GM21723 (cell line): Measurements from ENCODE around the gene CABLES1.
"Not testable (repeated sequence)": the region's sequence is repeated elsewhere in the genome, so short reads cannot be mapped to it uniquely, and the experiment has no call there.

Experiments
- ATAC-seq: cut with Tn5 transposase; IDR thresholded peaks from one replicate; pipeline ENCODE4 v1.9.1; 2021; ENCODE audit warnings: mild to moderate bottlenecking, moderate library complexity; ENCODE audit not compliant: unreplicated experiment

The CABLES1 gene

DNA sequence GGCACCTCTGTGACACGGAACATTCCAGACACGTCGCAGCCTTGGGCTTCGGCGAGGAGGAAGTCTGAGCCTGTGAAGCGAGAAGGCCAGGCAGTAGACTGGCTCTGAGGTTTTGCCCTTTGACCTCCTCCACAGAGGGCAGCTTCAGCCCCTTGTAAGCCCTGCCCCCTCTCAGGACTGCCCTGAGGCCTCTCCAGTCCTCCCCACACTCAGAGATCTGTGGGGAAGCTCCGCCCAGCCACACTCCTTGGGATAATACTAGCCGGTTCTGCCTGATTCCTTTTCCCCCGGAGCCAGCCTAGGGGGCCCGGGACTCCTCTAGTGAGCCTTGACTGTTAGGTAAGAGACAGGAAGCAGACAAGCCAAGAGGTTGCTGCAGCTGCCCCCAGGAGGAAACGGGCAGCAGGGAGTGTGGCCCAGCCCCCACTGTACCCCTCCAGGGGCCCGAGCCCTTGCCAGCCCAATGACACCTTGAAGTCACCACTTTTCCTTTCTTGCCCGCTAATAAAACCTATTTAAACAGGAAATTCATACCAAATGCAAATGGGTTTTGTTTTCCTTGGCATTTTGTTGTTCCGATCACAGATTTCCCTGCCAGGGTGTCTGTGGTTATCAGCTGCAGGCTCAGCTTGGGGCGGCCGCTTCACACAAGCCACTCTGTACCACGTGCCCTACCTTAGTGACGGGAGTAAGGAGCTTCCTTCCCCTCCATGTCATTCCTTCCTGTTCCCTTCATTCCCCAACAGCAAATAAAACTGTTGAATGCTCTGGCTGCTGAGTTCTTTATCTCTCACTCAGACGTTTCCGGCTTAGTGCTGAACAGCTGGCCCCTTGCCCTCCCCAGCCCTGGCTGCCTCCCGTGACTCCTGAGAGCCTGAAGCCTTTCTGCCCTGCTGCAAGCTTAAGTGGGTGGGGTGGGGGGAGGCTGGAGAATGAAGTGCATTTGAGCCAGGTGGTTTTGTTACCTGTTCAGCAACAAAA is 124.7 kb downstream of the CABLES1 start:
- ATAC-seq: peak; percentile 67

DNA sequence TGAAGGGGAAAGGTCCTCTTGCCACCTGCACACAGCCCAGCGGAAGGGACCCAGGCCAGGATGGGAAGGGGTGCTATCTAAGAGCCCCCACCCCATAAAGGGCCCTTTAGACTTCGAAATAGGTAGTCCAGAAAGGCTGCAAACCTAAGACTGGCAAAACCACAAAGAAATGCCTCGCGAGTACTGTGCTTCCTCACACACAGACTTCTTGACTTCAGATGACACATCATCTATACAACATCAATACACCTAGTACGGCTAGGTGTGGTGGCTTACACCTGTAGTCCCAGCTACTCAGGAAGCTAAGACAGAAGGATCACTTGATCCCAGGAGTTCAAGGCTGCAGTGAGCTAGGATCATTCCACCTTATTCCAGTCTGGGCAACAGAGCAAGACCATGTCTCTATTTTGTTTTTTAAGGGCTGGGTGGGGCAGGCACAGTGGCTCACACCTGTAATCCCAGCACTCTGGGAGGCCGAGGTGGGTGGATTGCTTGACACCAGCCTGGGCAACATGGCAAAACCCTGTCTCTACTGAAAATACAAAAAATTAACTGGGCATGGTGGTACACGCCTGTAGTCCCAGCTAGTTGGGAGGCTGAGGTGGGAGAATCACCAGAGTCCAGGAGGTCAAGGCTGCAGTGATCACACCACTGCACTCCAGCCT is 125.8 kb downstream of the CABLES1 start:
- no peak for ATAC-seq

DNA sequence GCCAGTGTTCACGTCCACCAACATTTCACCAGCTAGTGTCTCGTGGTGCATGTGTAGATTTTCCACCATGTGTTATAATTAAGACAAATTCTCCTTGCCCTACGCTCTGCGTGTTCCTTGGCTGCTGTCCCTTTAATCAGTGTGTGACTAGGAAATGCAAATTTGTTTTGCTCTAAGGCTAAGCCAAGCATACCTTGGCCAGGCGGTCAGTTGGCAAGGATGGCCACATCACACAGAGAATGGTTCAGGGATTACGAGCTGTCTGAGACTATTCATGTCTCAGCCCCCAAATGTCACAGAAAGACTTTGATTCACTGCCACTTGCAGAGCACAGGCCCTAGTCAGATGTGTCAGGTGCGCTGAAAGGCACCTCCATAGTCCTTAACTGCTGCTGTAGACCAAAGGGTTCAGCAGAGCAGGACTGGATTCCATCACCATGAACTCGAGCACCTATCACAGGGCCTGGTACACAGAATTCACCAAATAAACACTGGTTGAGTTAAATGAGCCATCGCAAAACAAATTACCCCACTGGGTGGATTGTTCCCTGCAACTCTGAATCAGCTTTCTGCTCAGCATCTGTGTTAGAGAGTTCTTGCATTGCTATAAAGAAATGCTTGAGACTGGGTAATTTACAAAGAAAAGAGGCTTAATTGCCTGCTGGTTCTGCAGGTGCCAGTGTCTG is 128.4 kb downstream of the CABLES1 start:
- ATAC-seq: no peak

DNA sequence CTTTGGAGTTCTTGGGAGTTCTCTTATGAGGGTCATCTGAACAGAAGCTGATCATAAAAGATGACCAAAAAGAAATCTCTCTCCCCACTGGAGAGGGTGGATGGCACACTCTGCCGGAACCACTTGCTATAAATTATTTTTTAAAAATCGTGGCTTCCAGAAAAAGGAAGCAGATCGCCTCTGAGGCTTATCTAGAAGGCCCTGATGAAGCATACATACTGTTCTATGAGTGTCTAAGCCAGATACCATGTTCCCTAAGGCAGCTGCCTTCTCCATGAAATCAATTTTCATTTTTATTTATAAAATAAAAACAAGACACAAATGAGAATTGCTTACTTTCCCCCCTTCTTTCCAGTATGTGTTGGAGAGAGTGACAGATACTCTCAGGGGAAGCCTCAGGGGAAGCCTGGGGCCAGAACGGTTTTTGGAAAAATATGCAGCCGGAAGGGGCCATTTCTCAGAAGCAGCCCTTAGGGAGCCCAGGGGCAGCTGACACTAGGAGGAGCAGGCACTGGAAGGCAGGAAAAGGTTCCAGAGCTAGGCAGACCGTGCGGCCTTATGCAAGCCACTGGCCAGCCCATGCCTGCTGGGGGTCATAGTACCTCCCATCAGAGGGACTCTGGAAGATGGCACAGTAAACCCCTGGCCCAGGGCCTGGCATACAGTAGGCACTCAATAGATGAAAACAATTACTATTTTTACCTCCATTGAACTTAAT is 130.6 kb downstream of the CABLES1 start:
- ATAC-seq: no peak

DNA sequence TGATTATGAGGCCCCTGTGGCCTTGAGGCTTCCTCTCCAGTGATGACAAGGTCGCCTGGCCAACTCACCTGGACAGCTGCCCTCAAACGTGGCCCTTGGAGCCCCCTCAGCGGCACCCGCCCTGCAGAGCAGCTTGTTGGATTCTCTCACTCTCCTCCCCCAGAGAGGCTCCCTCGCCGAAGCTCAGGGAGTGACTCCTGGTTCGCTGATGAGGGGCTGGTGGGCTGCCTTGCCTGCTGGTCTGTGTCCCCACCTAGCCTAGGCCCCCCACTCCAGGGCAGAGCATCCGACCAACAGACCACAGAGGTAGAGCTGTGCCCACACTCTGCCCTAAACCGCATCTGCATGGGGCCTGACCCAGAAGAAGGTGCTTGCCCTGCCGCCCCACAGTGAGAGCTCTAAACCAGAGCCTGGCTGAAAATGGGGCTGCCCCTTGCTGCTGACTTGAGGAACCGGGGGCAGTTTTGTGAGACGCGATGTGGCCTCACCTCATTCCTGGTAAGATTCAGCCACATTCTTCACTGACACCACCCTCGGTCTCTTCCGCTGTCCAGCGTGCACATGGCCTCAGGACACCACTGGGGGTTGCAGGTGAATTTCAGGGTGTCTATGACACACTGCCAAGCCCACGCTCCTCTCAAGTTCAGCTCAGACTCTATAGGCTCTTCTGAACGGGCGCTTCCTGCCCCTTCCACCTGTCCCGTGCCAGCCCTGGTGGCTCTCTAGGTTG is 131.6 kb downstream of the CABLES1 start:
- ATAC-seq: peak; percentile 75

DNA sequence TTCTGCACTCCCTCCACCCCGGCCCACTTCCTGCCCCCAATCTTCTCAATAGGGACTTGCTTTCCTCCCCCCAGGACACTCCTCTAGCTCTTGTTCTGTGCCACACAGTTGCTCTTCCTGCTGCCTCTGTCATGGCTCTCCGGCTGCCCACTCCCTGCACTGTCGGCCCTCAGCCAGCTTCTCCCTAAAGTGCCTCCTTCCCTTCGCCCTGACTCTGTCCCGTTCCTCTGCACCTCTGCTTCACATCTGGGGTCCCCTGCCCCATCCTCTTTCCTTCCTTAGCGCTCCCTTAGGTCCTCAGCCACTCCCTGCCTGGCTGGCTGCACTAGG is 132.1 kb downstream of the CABLES1 start:
- no peak for ATAC-seq

DNA sequence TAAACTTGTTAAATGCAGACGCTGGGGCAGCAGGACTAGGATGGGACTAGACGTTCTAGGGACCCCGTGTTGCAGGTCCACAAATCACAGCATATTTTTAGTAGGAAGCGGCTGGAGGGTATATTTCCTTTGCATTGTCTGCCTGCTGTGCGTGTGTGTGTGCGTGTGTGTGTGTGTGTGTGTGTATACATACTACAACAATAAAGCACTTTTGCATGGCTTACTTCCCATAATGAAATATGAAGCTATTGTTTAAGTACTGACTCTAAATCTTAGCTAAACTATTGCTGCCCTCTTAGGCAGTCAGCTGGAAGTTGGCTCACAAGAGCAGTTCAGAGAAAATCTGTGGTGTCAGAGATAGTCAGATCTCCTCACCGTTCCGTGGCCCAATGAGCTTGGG is 133.4 kb downstream of the CABLES1 start:
- ATAC-seq: no peak

DNA sequence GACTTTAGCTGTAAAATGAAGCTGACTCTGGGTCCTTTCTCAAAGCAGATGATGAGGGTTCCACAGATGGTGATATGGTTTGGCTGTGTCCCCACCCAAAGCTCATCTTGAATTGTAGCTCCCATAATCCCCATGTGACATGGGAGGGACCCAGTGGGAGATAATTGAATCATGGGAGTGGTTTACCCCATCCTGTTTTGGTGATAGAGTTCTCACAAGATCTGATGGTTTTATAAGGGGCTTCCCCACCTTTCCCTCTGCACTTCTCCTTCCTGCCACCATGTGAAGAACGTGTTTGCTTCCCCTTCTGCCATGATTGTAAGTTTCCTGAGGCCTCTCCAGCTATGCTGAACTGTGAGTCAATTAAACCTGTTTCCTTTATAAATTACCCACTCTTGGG is 133.8 kb downstream of the CABLES1 start:
- ATAC-seq: not testable (repeated sequence)

DNA sequence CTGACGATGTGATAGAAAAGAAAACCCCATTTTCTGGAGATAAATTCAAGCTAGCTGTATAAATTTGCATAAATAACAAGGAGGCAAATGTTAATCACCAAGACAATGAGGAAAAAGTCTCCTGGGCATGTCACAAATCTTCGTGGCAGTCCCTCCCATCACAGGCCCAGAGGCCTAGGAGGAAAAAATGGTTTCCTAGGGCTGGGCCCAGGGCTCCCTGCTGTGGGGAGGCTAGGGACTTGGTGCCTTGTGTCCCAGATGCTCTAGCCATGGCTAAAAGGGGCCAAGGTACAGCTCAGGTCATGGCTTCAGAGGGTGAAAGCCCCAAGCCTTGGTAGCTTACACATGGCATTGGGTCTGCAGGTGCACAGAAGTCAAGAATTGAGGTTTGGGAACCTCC is 134.6 kb downstream of the CABLES1 start:
- no peak for ATAC-seq

DNA sequence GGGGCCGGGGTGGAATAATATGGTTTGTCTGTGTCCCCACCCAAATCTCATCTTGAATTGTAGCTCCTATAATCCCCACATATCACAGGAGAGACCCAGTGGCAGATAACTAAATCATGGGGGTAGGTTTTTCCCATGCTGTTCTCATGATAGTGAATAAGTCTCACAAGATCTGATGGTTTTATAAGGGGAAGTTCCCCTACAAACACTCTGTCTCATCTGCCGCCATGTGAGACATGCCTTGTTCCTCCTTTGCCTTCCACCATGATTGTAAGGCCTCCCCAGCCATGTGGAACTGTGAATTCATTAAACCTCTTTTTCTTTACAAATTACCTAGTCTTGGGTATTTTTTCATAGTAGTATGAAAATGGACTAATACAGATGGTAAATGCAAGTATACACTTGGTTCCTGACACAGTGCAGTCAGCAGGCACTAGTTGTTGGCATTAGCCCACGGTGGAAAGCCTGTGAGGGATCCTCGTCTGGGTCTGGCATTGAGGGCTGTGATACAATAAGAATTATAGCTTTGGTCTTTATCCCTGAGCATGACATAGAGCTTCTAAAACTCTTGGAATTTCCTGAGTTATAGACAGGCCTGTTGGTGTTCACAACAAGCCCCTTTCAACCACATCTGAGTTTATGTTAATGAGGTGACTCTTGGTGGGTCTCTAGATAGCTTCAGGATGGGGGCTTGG is 135.8 kb downstream of the CABLES1 start:
- ATAC-seq: no peak

DNA sequence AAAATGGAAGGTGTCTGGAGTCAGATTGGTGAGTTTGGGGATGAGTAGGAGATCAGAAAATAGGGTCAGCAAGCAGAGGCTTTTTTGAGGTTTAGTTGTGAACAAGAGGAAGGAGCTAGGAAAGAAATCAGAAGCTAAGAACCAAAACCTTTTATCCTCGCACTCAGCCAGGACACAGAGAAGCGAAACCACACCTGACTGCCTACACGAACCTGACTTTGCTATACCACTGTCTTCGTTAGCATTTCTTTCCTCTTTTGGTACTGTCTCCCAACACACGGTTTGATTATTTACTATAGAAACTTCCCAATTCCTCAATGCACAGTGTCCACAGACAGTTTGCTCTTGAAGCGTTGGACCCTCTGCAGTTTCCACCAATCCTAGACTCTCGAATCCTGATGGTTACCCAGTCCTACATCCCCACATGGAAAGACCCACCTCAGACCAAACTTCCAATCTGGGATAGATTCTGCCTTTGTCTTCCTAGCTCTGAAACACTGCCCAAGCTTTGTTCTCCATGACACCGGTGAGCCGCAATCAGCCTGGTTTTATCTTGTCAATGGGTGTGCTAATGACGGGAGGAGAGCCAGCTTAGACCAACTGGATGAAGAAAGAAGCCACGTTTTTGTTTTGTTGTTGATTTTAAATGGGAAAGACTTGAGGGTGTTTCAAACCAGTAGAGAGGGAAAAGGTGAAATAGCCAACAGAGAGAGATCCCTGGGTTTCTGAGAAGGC is 137.4 kb downstream of the CABLES1 start:
- no peak for ATAC-seq

DNA sequence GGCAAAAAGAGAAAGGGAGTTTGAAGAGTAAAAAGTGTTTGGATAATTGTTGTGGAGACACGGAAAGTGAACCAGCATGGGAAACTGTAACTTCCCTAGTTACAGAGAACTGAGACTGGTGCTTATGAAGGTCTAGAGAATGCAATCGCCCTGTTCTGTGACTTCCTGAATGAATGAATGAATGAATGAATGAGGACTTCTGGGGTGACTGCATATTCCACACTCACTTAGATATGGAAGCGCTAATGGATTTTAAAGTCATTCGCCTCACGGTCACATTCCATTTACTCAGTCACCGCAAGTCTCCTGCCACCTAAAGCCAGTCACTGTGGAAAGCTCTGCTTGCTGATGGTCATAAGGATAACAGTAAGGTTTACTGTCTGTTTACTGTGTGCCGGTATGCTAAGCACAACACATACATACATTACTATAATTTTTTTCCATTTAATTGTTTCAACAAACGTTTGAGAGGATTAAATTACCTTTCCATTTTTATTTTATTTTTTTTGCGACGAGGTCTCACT is 138.2 kb downstream of the CABLES1 start:
- no peak for ATAC-seq

DNA sequence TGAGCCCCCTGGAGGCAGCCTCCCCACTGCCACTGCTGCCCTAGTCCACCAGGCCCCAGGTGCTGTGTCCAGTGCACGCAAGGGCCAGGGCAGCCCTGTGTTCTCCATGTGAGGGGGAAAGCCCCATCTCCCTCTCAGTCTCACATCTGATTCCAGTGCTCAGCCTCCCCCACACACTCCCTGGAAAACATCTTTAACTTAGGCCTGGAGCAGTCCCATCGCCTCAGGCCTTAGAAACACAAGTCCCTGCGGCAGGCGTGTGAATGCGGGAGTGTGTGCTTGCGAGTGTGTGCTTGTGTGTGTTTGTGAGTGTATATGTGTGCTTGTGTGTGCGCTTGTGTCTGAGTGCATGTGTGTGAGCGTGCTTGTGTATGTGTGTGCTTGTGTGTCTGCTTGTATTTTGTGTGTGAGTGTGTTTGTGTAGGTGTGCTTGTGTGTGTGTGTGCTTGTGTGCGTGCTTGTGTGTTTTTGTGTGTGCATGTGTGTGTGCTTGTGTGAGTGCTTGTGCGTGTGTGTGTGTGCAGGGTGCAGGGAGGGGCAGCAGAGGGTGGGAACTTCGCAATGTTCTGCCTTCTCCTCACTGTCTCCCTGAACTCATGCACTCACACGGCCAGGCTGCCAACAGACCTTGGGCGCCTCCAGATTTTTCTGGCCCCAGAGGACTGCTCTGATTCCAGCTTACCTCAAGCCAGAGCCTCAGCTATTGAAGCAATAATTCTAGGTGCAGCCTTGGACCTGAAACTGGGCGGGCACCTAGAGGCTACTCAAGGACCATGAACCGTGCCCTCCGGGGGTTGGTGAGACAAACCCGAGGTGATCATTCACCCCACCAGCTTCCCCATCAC is 139.6 kb downstream of the CABLES1 start:
- no peak for ATAC-seq

DNA sequence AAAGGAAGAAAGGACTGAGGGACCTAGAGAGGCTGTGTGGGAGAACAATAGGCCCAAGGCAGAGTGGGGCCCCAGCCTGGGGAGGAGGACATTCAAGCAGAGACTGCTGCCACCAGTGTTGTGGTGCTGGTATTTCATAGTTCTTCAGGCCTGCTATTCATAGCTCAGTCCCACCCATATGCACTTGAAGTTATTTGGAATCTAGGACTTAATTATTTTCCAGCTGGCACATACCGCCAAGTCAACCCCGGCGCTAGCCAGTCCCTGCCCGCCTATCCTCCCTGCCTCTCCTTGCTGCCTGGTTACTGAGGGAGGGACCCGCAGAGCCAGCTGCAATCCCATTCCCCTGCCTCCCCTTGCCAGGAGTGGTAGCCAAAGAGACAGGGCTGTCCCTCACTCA is 141.2 kb downstream of the CABLES1 start:
- ATAC-seq: no peak

DNA sequence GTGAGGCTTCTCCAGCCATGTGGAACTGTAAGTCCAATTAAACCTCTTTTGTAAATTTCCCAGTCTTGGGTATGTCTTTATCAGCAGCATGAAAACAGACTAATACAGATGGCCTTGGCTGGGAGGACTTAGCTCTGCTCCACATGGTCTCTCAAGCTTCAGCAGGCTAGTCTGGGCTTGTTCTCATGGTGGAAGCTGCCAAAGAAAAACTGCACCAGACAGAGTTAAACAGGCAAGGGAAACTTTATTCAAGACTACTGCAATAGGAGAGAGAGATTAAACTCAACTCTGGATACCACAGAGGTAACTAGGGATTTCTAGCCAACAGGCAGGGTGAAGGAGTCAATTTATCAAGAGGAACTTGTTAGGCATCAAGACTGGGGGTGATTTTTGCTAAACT is 142.1 kb downstream of the CABLES1 start:
- no peak for ATAC-seq

DNA sequence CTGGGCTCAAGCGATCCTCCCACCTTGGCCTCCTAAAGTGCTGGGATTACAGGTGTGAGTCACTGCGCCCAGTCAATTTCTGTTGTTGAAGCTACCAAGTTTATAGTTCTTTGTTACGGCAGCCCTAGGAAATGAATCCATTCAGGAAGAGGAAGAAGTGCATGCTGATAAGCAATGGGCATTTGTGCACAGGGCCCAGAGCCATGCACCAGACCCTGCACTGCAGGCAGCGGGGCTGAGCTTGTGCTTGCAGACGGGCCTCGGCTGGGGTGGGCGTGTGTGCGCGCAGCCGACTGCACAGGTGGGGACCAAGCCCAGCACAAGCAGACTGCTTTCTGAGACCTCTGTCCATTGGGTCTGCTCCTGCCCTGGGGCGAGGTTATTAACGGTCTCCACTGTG is 144.6 kb downstream of the CABLES1 start:
- ATAC-seq: no peak

DNA sequence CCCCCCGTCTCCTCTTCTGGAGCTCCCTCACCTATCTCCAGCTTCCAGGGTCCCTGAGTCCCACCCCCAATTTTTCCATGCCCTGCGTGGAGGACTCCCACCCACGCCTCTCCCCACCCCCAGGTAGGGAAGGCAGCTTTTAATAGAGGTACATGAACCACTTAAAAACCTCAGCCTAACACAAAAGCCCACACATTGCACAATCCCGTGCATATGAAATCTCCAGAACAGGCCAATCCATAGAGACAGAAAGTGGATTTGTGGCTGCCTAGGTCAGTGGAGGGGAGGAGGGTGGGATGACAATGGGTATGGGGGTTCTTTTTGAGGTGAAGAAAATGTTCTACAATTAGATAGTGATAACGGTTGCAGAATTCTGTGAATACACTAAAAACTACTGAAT is 145.6 kb downstream of the CABLES1 start:
- ATAC-seq: no peak
